Endothelial cell of umbilical vein (primary cell): ENCODE measurements around the gene CPA3. TPM values are rescaled to one million over a fixed set of nuclear protein-coding genes. Genes with fewer than 3 reads are reported as not detected.

Source experiments
- BruUV-seq: library from RNA; stranded (reverse); fragments of 400-500 nt; replicated peaks from 2 replicates; lab custom pipeline; 2021; lab: Mats Ljungman, UMichigan
- CTCF ChIA-PET: fragments of 300-600, 350-600 bp; sonication (Branson Sonifier 250); formaldehyde crosslinking; loops from one replicate; lab custom pipeline; 2021; ENCODE audit warnings: antibody characterized with exemption, inconsistent platforms; lab: Charles Lee
- POLR2A ChIA-PET: fragments of 300-600, 350-600 bp; sonication (Branson Sonifier 250); formaldehyde crosslinking; loops from one replicate; lab custom pipeline; 2021; ENCODE audit warnings: antibody characterized with exemption, inconsistent platforms; lab: Charles Lee
- DNase-seq: peaks from one replicate; pipeline ENCODE4 v3.0.0-alpha.2; 2011; ENCODE audit warnings: low read depth, low spot score
- FAIRE-seq: peaks from 2 replicates; lab custom pipeline; 2011; peaks lifted over from hg19 to GRCh38; lab: Jason Lieb, UNC
- H2AFZ ChIP-seq: 2 replicates; pipeline ENCODE4 v1.6.0; 2012; ENCODE audit warnings: low read depth, low read length, control low read depth, inconsistent platforms
- H3K27ac ChIP-seq: 2 replicates; pipeline ENCODE4 v1.5.1; 2011; ENCODE audit warnings: low read depth, mild to moderate bottlenecking, control low read depth, low read length, moderate library complexity; ENCODE audit not compliant: insufficient read depth
- H3K27me3 ChIP-seq, 2 experiments: 2 replicates each; pipeline versions ENCODE4 v1.6.0 to v1.6.1; 2011; ENCODE audit warnings: low read length in 2 of 2, mixed read lengths in 1 of 2; ENCODE audit not compliant: control insufficient read depth in 2 of 2, insufficient read depth in 2 of 2
- H3K36me3 ChIP-seq, 2 experiments: 2 replicates in 1 of 2; 3 replicates in 1 of 2; pipeline ENCODE4 v1.5.1; 2011; ENCODE audit warnings: low read length in 2 of 2, mild to moderate bottlenecking in 1 of 2, moderate library complexity in 1 of 2; ENCODE audit not compliant: control insufficient read depth in 2 of 2, insufficient read depth in 2 of 2; ENCODE audit errors: extremely low read depth in 1 of 2
- H3K4me1 ChIP-seq: 3 replicates; pipeline ENCODE4 v1.5.1; 2011; ENCODE audit warnings: mild to moderate bottlenecking, low read length; ENCODE audit not compliant: control insufficient read depth, insufficient read depth; ENCODE audit errors: extremely low read depth
- H3K4me2 ChIP-seq: 2 replicates; pipeline ENCODE4 v1.6.1; 2011; ENCODE audit warnings: low read length, control low read depth, mixed read lengths; ENCODE audit not compliant: insufficient read depth
- H3K4me3 ChIP-seq, 3 experiments: fragments of 200-600 bp in 1 of 3; sonication (generic), shearing (Covaris generic) in 1 of 3; replicated peaks in 1 of 3; 2 replicates each; pipeline ENCODE4 v1.5.1; 2011 to 2016; ENCODE audit warnings: control low read depth in 3 of 3, low read length in 3 of 3, mild to moderate bottlenecking in 2 of 3, inconsistent platforms in 1 of 3, low read depth in 1 of 3, moderate library complexity in 1 of 3; ENCODE audit not compliant: insufficient read depth in 1 of 3
- H3K79me2 ChIP-seq: 2 replicates; pipeline ENCODE4 v1.6.0; 2012; ENCODE audit warnings: low read length, inconsistent platforms; ENCODE audit not compliant: control insufficient read depth, insufficient read depth
- H3K9ac ChIP-seq: replicated peaks from 2 replicates; pipeline ENCODE3; 2011; ENCODE audit warnings: low read length, control low read depth; ENCODE audit not compliant: insufficient read depth; ENCODE audit errors: extremely low read depth
- H3K9me1 ChIP-seq: replicated peaks from 3 replicates; pipeline ENCODE4 v1.6.0; 2011; ENCODE audit warnings: mild to moderate bottlenecking, low read length; ENCODE audit not compliant: control insufficient read depth, insufficient read depth; ENCODE audit errors: extremely low read depth
- H3K9me3 ChIP-seq: replicated peaks from 2 replicates; pipeline ENCODE4 v1.5.1; 2012; ENCODE audit warnings: low read length, inconsistent platforms; ENCODE audit not compliant: control insufficient read depth, insufficient read depth
- H4K20me1 ChIP-seq: replicated peaks from 2 replicates; pipeline ENCODE3; 2011; ENCODE audit warnings: mild to moderate bottlenecking, low read length; ENCODE audit not compliant: control insufficient read depth, insufficient read depth; ENCODE audit errors: extremely low read depth
- CTCF ChIP-seq, 2 donors: IDR thresholded peaks; 1 replicate in 1 of 2; 2 replicates in 1 of 2; pipeline ENCODE4 v1.5.1; 2011; ENCODE audit warnings: low read length in 2 of 2, mild to moderate bottlenecking in 2 of 2, moderate library complexity in 2 of 2, control low read depth in 1 of 2, inconsistent platforms in 1 of 2, low read depth in 1 of 2; ENCODE audit not compliant: insufficient read depth in 1 of 2; ENCODE audit errors: extremely low read depth in 1 of 2
- EZH2 ChIP-seq: IDR thresholded peaks from 2 replicates; pipeline ENCODE4 v1.6.1; 2012; ENCODE audit warnings: borderline replicate concordance, low read depth, mild to moderate bottlenecking, moderate library complexity, low read length, inconsistent platforms; ENCODE audit not compliant: severe bottlenecking
- FOS ChIP-seq: IDR thresholded peaks from 2 replicates; pipeline ENCODE4 v1.6.1; 2011; ENCODE audit warnings: mild to moderate bottlenecking, low read length, moderate library complexity, borderline replicate concordance; ENCODE audit not compliant: insufficient read depth
- GATA2 ChIP-seq: IDR thresholded peaks from 2 replicates; pipeline ENCODE4 v1.7.0; 2011; ENCODE audit warnings: low read depth, mild to moderate bottlenecking, moderate library complexity, mixed read lengths, low read length; ENCODE audit not compliant: insufficient read length, insufficient read depth
- JUN ChIP-seq: IDR thresholded peaks from 2 replicates; pipeline ENCODE4 v1.6.1; 2011; ENCODE audit warnings: borderline replicate concordance, low read depth; ENCODE audit not compliant: insufficient read length, insufficient read depth
- MAX ChIP-seq: IDR thresholded peaks from 2 replicates; pipeline ENCODE4 v1.6.1; 2011; ENCODE audit not compliant: insufficient read depth, insufficient read length
- MYC ChIP-seq: IDR thresholded peaks from one replicate; pipeline ENCODE4 v1.6.1; 2011; ENCODE audit warnings: mild to moderate bottlenecking, low read depth, low read length
- POLR2A ChIP-seq: IDR thresholded peaks from 2 replicates; pipeline ENCODE4 v1.6.1; 2012; ENCODE audit warnings: low read depth, mild to moderate bottlenecking, control low read depth, low read length
- POLR2AphosphoS5 ChIP-seq: IDR thresholded peaks from 2 replicates; pipeline ENCODE4 v1.6.1; 2012; ENCODE audit warnings: low read depth, mild to moderate bottlenecking, control low read depth, low read length, moderate library complexity; ENCODE audit not compliant: insufficient read depth
- dilution Hi-C: fragments of 300-500 bp; cut with MboI; formaldehyde crosslinking; loops from one replicate; pipeline ENCODE4 v1.15.0; 2019; ENCODE audit warnings: low sequenced_read_pairs; ENCODE audit not compliant: extremely low pct_ligation_motif_present
- intact Hi-C: fragments of 100-400 bp; cut with micrococcal nuclease; formaldehyde crosslinking; loops from one replicate; pipeline ENCODE4 v1.10.0; 2022
- polyA plus RNA-seq, 4 experiments: library from polyadenylated mRNA; depleted of rRNA in 3 of 4; stranded (reverse) in 3 of 4; unstranded in 1 of 4; fragments of >200 nt; gene quantifications; 2 replicates each; pipeline versions ENCODE4 v1.2.1 to v1.2.3, GENCODE V29; 2011 to 2012; ENCODE audit warnings: missing spikeins in 1 of 4
- total RNA-seq: library from RNA; stranded (reverse); gene quantifications from 2 replicates; pipeline ENCODE4 v1.2.3, GENCODE V29; 2021

The CPA3 gene
- total and polyA plus RNA-seq, 2 donors (not counting 3 experiments of a cell fraction or from before 2014, with no cell fraction given) = 1.7 to 6.4 TPM

GRCh38 chr3:148914936-148915690 is 50.0 kb downstream of the CPA3 start:
- Histone ChIP-seq H3K4me2 (no peak overlapping the region), H4K20me1 (no peaks in the 10 kb centered on the region), H3K36me3 (no peaks in the 10 kb centered on the region), H3K9ac (no peak overlapping the region), H3K9me1 (no peaks in the 10 kb centered on the region), H3K9me3 (no peaks in the 10 kb centered on the region), H3K27ac (no peak overlapping the region), H3K4me1 (no peaks in the 10 kb centered on the region), H3K27me3 (peaks cover 6 to 12% of the 10 kb centered on the region in 2 experiments), H3K79me2 (no peaks in the 10 kb centered on the region), H3K4me3 (no peak overlapping the region), H2AFZ (no peak overlapping the region)
- FAIRE-seq (no peak), DNase-seq (no peak)
- TF ChIP-seq MYC = no peak
- dilution Hi-C loops (no loop called here), intact Hi-C loops (no loop called here)
- ChIA-PET CTCF (interaction anchor here (1.7 kb wide), 1 partner anchor 534 kb away, joined by 3 read pairs; no protein-coding TSS in a partner anchor), POLR2A (no interaction called here)
- no TSS peak for BruUV-seq

- no peak for FAIRE-seq
Measured at GRCh38 chr3:148916132-148916531, 51.0 kb downstream of the CPA3 start.

More at GRCh38 chr3:148916132-148916531, 51.0 kb downstream of the CPA3 start:
- H3K4me1 ChIP-seq = no peaks in the 10 kb centered on the region
- no peak overlapping the region for H3K4me2 ChIP-seq
- no peak overlapping the region for H3K9ac ChIP-seq
- no peak overlapping the region for H3K4me3 ChIP-seq
- H3K27ac ChIP-seq = no peak overlapping the region
- DNase-seq = no peak
- H4K20me1 ChIP-seq = no peaks in the 10 kb centered on the region
- no peak overlapping the region for H2AFZ ChIP-seq
- BruUV-seq = no TSS peak
- POLR2A ChIA-PET = no interaction called here
- no peaks in the 10 kb centered on the region for H3K9me1 ChIP-seq
- peaks cover 6 to 14% of the 10 kb centered on the region in 2 experiments for H3K27me3 ChIP-seq
- H3K9me3 ChIP-seq = no peaks in the 10 kb centered on the region
- intact Hi-C loops = no loop called here
- TF ChIP-seq FOS (no peak), POLR2A (no peak), GATA2 (no peak), EZH2 (no peak), CTCF (IDR thresholded peaks at IDR 0.05; ENCODE audit: extremely low read depth in 1 of 2, insufficient read depth in 1 of 2, low read depth in 1 of 2, low read length in 2 of 2) (no peak), JUN (no peak), MYC (no peak), POLR2AphosphoS5 (no peak), MAX (no peak)
- no peaks in the 10 kb centered on the region for H3K36me3 ChIP-seq
- no peaks in the 10 kb centered on the region for H3K79me2 ChIP-seq
- CTCF ChIA-PET = interaction anchor here (1.7 kb wide), 1 partner anchor 535 kb away, joined by 3 read pairs; no protein-coding TSS in a partner anchor
- dilution Hi-C loops = no loop called here
